Activated T-helper 1 cell treated with anti-CD3 and anti-CD28 coated beads, Interleukin-2, amount 50 U/mL, for 16 hours (primary cell): ENCODE results near the gene OXCT1.

ENCODE experiments used
- DNase-seq, 2 donors: peaks; one replicate each; pipeline ENCODE4 v3.0.0-alpha.2; 2020; ENCODE audit warnings: low read depth in 1 of 2, low spot score in 1 of 2

Gene OXCT1

GRCh38 chr5:41869724-41870626 is at the start of gene OXCT1:
Gene OXCT1, minus strand, starts transcription at chr5:41870425. Its CDS starts 67 bp downstream, at chr5:41870358.
- peak; percentile 85 to 88 for DNase-seq

GRCh38 chr5:41918105-41918504 is 47.9 kb upstream of the OXCT1 start:
- no peak for DNase-seq

GRCh38 chr5:41908374-41909079 is 38.3 kb upstream of the OXCT1 start:
- no peak for DNase-seq

- DNase-seq = no peak
These were observed 35.9 kb upstream of the OXCT1 start for GRCh38 chr5:41906151-41906550.

DNA sequence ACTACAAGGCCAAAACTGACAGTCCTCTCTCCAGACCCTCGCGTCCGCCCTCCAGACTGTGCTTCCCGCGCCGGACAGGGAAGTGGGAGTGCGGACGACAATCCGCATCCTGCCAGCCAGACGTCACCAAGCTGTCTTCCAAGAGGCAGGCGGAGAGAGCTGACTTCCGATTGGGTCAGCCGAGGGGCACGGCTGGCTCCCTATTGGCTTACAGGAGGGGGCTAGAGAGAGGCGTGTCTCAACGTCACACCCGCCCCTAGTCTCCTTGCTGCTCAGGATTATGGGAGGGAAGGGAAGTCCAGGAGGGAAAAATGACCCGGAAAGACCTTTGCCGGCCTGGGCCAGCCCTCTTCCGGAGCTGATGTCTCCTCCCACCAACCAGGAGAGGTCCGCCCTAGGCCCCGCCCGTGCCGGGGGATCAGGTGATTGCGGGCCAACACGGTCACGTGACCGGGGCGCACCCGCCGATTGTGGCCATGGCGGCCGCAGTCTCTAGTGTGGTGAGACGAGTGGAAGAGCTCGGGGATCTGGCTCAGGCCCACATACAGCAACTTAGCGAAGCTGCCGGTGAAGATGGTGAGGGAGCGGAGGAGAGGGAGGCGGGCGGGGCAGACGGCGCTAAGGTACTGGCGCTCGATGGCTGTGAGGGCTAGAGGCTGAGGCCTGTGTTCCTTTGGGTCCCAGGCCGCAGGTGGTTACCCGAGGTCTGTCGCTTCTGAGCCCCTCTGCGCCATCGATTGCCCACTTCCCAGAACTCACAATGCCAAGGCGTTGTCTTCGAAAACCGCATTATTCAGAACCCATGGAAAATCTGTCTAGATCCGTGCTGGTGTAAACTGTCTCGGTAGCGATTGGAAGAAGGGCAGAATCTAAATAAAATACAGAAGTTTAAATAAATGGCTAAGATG is 33.9 kb upstream of the OXCT1 start, which contains the start of gene RIMOC1:
RIMOC1 (plus strand) TSS at position 453 of the 908 bp plus-strand sequence; CDS start at position 477, 24 bp downstream.
- peak; percentile 93 to 97 for DNase-seq

GRCh38 chr5:41903382-41903891 is 33.2 kb upstream of the OXCT1 start:
- no peak for DNase-seq

DNA sequence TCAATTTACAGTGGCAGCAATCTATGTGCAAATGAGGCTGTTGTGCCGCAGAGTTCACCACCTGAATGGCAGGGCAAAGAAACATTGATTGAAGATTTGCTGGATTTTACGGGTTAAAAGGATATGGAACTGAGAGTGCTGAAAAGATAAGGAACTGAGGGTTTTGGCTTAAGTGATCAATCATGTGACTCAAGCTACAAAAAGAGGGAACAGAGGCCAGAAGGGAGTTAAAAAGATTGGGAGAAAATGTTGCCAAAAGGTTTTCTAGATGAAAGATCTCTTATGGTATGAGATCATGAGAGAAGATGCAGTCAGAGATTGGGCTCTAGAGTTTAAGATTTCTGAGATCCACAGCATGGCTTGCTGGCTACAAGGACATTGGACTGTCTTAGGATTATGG is 26.0 kb upstream of the OXCT1 start:
- DNase-seq = no peak

DNA sequence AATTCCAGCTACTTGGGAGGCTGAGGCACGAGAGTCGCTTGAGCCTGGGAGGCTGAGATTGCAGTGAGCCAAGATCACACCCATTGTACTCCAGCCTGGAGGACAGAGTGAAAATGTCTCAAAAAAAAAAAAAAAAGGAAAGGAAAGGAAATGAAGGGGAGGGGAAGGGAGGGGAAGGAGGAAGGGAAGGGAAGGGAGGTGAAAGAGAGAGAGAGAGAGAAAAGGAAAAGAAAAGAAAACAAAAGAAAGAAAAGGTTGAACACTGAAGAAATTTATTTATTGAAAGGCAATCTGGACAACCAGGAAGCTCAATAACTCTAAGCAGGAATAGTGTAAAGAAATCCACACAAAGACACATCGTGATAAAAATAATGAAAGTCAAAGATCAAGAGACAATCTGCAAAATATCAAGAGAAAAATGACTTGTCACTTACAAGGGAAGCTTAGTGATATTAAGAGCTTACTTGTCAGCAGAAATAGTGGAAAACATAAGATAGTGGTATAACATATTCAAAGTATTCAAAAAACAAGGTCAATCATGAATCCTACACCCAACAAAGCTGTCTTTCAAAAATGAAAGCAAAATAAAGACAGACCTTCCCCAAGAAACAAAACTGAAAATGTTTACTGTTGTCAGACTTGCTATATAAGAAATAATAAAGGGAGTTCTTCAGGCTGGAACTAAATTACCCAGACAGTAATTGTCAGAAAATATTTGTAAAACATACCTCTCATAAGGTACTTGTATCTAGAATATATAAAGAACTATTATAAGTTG is 23.0 kb upstream of the OXCT1 start:
- DNase-seq = no peak

- DNase-seq = no peak
These were observed 21.8 kb upstream of the OXCT1 start for GRCh38 chr5:41892031-41892430.

DNA sequence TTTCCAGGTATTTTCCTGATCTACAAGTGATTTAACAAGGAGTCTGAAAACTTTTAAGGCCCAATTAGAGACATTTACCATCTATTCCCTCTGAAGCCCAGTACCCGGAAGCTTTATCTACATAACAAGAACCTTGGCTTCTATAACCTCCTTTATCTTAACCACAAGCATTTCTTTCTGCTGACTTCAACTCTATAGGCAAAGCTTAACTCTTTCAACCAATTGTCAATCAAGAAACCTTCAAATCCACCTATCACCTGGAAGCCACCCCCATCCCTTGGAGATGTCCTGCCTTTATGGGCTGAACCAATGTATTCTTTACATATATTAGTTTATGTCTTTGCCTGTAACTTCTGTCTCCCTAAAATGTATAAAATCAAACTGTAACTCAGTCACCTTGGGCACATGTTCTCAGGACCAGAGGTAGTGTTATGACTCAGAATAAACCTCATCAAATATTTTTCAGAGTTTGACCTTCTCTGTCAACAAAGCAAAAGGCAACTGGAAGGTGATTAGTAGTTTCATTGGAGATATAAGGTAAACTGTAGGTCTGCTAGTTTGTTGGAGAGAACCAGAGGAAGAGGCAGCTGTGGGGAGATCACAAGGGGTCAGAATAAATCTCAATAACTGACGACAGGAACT is 21.0 kb upstream of the OXCT1 start:
- DNase-seq = no peak

DNA sequence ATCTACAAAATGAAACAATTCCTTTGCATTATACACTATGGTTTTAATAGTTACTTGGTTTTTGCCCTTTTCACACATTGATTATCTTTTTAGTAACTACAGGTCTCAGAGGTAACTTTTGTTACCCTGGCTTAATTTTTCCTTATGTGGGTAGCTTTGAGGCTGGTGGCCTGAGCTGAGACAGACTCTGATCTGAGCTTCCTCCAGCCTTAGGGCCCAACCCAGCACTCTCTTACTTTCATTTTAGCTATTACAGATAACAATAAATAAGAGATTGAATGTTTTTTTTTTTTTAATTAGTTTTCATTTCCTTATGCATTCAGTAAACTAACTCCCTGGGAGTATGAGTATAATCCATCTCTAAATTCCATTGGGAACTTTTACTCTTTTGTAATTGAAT is 15.1 kb upstream of the OXCT1 start:
- DNase-seq = no peak

GRCh38 chr5:41883936-41884335 is 13.7 kb upstream of the OXCT1 start:
- no peak for DNase-seq

DNA sequence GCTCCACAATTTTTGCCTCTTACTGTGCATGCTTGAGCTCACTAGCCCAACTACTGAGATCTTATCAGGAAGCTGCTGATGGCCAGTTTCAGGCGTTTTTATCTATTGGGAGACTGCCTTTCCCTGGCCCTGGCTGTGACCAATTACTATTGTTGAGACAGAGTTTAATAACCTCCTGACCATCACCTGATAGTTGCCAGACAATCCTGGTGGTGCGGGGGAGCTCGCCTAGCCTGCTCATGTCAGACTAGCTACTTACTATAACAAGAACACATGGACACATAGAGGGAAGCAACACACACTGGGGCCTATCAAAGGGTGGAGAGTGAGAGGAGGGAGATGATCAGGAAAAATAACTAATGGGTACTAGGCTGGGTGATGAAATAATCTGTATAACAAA is 13.0 kb upstream of the OXCT1 start:
- DNase-seq = no peak

DNA sequence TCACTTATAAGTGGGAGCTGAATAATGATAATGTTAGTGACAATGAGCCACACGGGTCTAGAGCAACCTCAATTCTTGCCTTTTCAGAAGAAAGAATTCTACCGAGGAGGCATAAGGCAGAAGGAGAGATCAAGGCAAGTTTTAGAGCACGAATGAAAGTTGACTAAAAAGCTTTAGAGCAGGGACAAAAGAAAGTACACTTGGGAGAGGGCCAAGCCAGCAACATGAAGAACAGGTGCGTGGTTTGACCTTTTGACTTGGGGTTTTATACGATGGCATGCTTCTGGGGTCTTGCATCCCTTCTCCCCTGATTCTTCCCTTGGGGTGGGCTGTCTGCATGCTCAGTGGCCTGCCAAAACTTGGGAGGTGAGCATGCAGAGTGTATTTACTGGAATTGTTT is 12.5 kb upstream of the OXCT1 start:
- DNase-seq = no peak

DNA sequence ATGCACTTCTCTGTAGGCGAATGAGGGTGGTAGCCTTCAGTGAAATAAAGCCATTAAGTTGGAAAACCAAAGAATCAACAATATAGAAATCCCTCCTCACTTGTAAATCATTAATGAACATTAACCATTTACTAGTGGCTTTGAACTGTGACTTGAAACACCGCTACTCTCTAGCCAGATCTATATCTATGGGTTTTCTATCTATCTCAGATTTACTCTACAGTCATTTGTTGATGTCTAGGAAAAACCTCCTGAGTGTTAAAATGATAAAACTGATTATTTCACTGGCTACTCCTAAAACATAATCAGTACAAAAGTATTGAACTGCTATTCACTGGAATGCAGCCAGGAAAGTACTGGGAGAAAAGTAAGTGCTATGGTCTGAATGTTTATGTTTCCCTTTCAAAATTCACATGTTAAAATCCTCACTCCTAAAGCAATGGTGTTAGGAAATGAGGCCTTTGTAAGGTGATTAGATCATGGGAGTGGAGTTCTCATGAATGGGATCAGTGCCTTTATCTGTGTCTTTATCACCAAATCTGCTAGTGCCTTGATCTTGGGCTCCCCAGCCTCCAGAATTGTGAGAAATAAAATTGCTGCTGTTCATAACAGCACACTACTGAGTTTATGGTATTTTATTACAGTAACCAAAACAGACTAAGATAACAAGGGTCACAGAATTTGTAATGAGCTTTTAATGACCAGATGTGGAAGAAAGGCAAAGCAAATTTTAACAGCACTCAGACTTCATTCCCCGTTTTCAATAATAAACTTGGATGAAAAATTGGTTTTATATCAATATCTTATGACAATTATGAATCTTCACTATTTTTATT is 8.6 kb upstream of the OXCT1 start:
- DNase-seq = no peak

DNA sequence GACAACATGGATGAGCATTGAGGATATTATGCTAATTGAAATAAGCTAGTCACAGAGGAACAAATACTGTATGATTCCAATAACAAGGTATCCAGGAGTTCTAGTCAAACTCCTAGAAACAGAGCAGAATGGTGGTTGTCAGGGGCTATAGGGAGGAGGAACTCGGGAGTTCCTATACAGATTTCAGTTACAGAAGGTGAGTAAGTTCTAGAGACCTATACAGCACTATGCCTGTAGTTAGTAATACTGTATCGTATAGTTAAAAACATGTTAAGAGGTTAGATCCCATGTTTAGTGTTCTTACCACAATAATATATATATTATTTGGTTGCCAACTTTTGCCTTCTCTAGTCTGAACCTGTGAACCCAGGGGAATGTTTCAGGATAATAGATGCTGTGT is 7.9 kb upstream of the OXCT1 start:
- DNase-seq = no peak

DNA sequence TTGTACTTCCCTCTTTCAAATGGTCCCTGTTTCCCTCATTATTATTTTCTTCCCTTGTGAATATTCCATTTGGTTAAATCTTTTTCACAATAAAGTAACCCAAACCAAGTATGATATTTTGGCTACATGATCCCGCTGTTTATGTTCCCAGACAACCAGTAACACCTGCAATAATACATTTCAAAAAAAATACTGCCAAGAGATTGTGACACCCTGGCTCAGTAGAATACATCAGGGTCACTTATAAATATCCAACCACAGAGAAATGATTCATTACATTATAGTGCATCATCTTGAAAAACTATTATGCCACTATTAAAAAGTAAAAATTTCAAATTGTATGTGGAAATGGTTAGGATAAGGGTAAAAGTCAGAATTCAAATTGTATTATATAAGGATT is 7.2 kb upstream of the OXCT1 start:
- no peak for DNase-seq

DNA sequence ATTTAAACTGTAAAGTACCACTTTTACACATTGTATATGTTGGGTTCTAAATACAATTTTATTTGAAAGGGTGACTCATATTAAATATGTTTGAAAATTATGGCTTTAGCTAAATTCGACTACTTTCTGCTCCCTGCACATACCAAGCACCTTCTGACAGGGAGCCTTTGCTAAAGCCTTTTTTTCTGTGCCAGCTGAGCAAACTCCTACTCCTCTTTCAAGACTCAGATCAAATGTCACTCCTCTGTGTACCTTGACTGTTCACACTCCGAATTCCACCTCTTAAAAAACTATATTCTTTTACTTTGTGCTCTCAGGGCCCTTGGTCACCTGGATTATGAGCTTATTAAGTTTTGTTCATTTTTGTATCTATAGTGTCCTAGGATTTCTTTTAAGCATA is 6.5 kb upstream of the OXCT1 start:
- no peak for DNase-seq

DNA sequence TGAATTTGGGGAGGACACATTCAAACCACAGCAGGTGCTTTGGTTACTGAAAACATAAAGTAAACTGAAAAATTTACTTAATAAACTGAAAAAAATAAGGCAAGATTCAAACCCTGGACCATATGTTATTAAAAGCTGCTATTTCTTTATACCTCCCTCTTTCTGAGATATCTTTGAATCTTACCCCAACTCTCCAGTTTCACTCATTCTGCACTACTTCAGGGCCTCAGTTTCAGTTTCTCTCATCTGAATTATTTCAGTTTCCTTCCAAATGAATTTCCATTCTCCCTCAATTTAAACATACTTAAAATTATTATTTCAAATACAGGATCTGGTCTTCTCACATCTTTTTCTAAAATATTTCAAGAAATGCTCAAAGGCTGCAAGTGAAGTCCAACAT is 4.9 kb upstream of the OXCT1 start:
- DNase-seq = no peak
